HCT116 (cell line): ENCODE results near the gene ESCO1. TPM values are rescaled to one million over a fixed set of nuclear protein-coding genes. Genes with fewer than 3 reads are reported as not detected.

Experiments used
- ATAC-seq: fragments of 200-7000 bp; cut with Tn5 transposase; 2 replicates; pipeline ENCODE4 v1.9.1; 2020; ENCODE audit warnings: mild to moderate bottlenecking, moderate library complexity
- BruUV-seq: library from RNA; stranded (reverse); fragments of 400-500 nt; replicated peaks from 2 replicates; lab custom pipeline; 2021; lab: Mats Ljungman, UMichigan
- CTCF ChIA-PET: fragments of 300-600 bp; sonication (Branson Sonifier 250); formaldehyde crosslinking; loops from one replicate; lab custom pipeline; 2021; ENCODE audit warnings: antibody characterized with exemption; lab: Charles Lee
- POLR2A ChIA-PET: fragments of 300-600, 350-600 bp; sonication (Branson Sonifier 250); formaldehyde crosslinking; loops from one replicate; lab custom pipeline; 2021; ENCODE audit warnings: antibody characterized with exemption; lab: Charles Lee
- RAD21 ChIA-PET, 2 experiments: fragments of 300-600 bp; sonication (Branson Sonifier 250); formaldehyde crosslinking; loops; one replicate each; lab custom pipeline; 2023; ENCODE audit warnings: low total read pairs in 2 of 2; ENCODE audit not compliant: uncharacterized antibody in 2 of 2, unreplicated experiment in 2 of 2, low non-redundant PET in 1 of 2; lab: Charles Lee
- DNase-seq: peaks from one replicate; pipeline ENCODE4 v3.0.0-alpha.2; 2010; ENCODE audit warnings: low read depth, low spot score
- H2AFZ ChIP-seq: fragments of 200-600 bp; shearing (Covaris generic), sonication (generic); 2 replicates; pipeline ENCODE4 v1.6.1; 2017; ENCODE audit warnings: low read depth, mixed run types, mixed read lengths, antibody characterized with exemption, low read length; ENCODE audit not compliant: poor library complexity, severe bottlenecking
- H3K27ac ChIP-seq: 2 replicates; pipeline ENCODE4 v1.5.1; 2012; ENCODE audit warnings: low read depth, low read length
- H3K27me3 ChIP-seq: fragments of 200-600 bp; sonication (generic); 2 replicates; pipeline ENCODE4 v1.6.1; 2016; ENCODE audit warnings: mixed run types, low read length, mixed read lengths; ENCODE audit not compliant: insufficient read depth
- H3K36me3 ChIP-seq, 2 experiments: fragments of 200-500 bp in 1 of 2; fragments of 200-600 bp in 1 of 2; sonication (Bioruptor generic) in 1 of 2; sonication (generic) in 1 of 2; 2 replicates each; pipeline versions ENCODE4 v1.5.1 to v1.6.1; 2014 to 2016; ENCODE audit warnings: low read length in 2 of 2, inconsistent platforms in 1 of 2, mixed read lengths in 1 of 2, mixed run types in 1 of 2; ENCODE audit not compliant: insufficient read depth in 2 of 2, control insufficient read depth in 1 of 2
- H3K4me1 ChIP-seq, 2 experiments: fragments of 200-600 bp in 1 of 2; sonication (generic) in 1 of 2; 2 replicates each; pipeline versions ENCODE4 v1.5.1 to v1.6.1; 2012 to 2017; ENCODE audit warnings: low read length in 2 of 2, inconsistent platforms in 1 of 2, mild to moderate bottlenecking in 1 of 2, mixed read lengths in 1 of 2, mixed run types in 1 of 2, moderate library complexity in 1 of 2; ENCODE audit not compliant: insufficient read depth in 2 of 2, control insufficient read depth in 1 of 2
- H3K4me2 ChIP-seq: fragments of 200-600 bp; sonication (generic); 2 replicates; pipeline ENCODE4 v1.6.1; 2017; ENCODE audit warnings: mixed run types, low read length, mixed read lengths
- H3K4me3 ChIP-seq, 2 experiments: fragments of 200-600 bp in 1 of 2; sonication (generic) in 1 of 2; replicated peaks in 1 of 2; 2 replicates each; pipeline ENCODE4 v1.5.1; 2011 to 2016; ENCODE audit warnings: low read length in 2 of 2, control low read depth in 1 of 2, low read depth in 1 of 2, mild to moderate bottlenecking in 1 of 2, mixed read lengths in 1 of 2, mixed run types in 1 of 2
- H3K79me2 ChIP-seq: fragments of 200-600 bp; sonication (generic); 2 replicates; pipeline ENCODE4 v1.6.1; 2017; ENCODE audit warnings: mild to moderate bottlenecking, mixed run types, low read length, moderate library complexity, mixed read lengths; ENCODE audit not compliant: insufficient read depth
- H3K9ac ChIP-seq: fragments of 200-600 bp; sonication (generic); 2 replicates; pipeline ENCODE4 v1.6.1; 2016; ENCODE audit warnings: low read length, mixed read lengths
- H3K9me2 ChIP-seq: fragments of 200-600 bp; sonication (generic), shearing (Covaris generic); 2 replicates; pipeline ENCODE4 v1.6.1; 2017; ENCODE audit warnings: mixed run types, mild to moderate bottlenecking, moderate library complexity; ENCODE audit not compliant: insufficient read depth
- H3K9me3 ChIP-seq, 2 experiments: fragments of 200-500 bp in 1 of 2; fragments of 200-600 bp in 1 of 2; sonication (Bioruptor generic) in 1 of 2; sonication (generic) in 1 of 2; 2 replicates each; pipeline ENCODE4 v1.6.1; 2014 to 2017; ENCODE audit warnings: low read length in 2 of 2, mixed read lengths in 2 of 2, inconsistent platforms in 1 of 2, low read depth in 1 of 2, mild to moderate bottlenecking in 1 of 2, mixed run types in 1 of 2, moderate library complexity in 1 of 2; ENCODE audit not compliant: control insufficient read depth in 1 of 2, insufficient read depth in 1 of 2
- H4K20me1 ChIP-seq: fragments of 200-600 bp; sonication (generic), shearing (Covaris generic); 2 replicates; pipeline ENCODE4 v1.6.1; 2017; ENCODE audit warnings: mixed run types, mild to moderate bottlenecking, moderate library complexity; ENCODE audit not compliant: insufficient read depth
- ATF3 ChIP-seq: IDR thresholded peaks from 2 replicates; pipeline ENCODE4 v1.6.1; 2012
- CBX3 ChIP-seq: IDR thresholded peaks from 2 replicates; pipeline ENCODE4 v1.6.1; 2012; ENCODE audit warnings: low read depth
- CEBPB ChIP-seq: IDR thresholded peaks from 2 replicates; pipeline ENCODE4 v1.6.1; 2012; ENCODE audit warnings: low read depth
- EGR1 ChIP-seq: IDR thresholded peaks from 2 replicates; pipeline ENCODE4 v1.6.1; 2012; ENCODE audit warnings: low read depth
- EZH2 ChIP-seq: fragments of 200-600 bp; sonication (generic); IDR thresholded peaks from 2 replicates; pipeline ENCODE4 v1.6.1; 2017; ENCODE audit warnings: antibody characterized with exemption, mixed run types
- EZH2phosphoT487 ChIP-seq: fragments of 200-600 bp; IDR thresholded peaks from 2 replicates; pipeline ENCODE4 v1.6.1; 2018; ENCODE audit warnings: antibody characterized with exemption, borderline replicate concordance
- FOSL1 ChIP-seq: IDR thresholded peaks from 2 replicates; pipeline ENCODE4 v1.6.1; 2012; ENCODE audit warnings: low read depth
- JUND ChIP-seq: IDR thresholded peaks from 2 replicates; pipeline ENCODE4 v1.6.1; 2012
- MAX ChIP-seq: IDR thresholded peaks from 2 replicates; pipeline ENCODE4 v1.6.1; 2012
- POLR2A ChIP-seq: IDR thresholded peaks from 2 replicates; pipeline ENCODE4 v1.7.0; 2011; ENCODE audit warnings: borderline replicate concordance; ENCODE audit not compliant: insufficient read depth, insufficient read length; ENCODE audit errors: extremely low read depth
- POLR2AphosphoS5 ChIP-seq: IDR thresholded peaks from 2 replicates; pipeline ENCODE4 v1.6.1; 2011; ENCODE audit warnings: mild to moderate bottlenecking, low read depth, low read length, moderate library complexity
- RAD21 ChIP-seq: IDR thresholded peaks from 2 replicates; pipeline ENCODE4 v1.6.1; 2012; ENCODE audit warnings: low read depth, mild to moderate bottlenecking
- REST ChIP-seq: IDR thresholded peaks from 2 replicates; pipeline ENCODE4 v1.6.1; 2012; ENCODE audit warnings: low read depth
- SP1 ChIP-seq: IDR thresholded peaks from 2 replicates; pipeline ENCODE4 v1.6.1; 2012; ENCODE audit warnings: low read depth
- YY1 ChIP-seq: IDR thresholded peaks from 2 replicates; pipeline ENCODE4 v1.6.1; 2011; ENCODE audit warnings: low read length, low read depth, moderate library complexity, mild to moderate bottlenecking; ENCODE audit not compliant: insufficient replicate concordance; ENCODE audit errors: extremely low read depth
- ZFX ChIP-seq: fragments of 450-650 bp; IDR thresholded peaks from 2 replicates; pipeline ENCODE4 v1.6.1; 2017
- intact Hi-C: fragments of 100-400 bp; cut with micrococcal nuclease; formaldehyde crosslinking; loops from 2 replicates; pipeline ENCODE4 v1.10.0; 2022
- total RNA-seq: library from RNA; stranded (reverse); gene quantifications from one replicate; pipeline ENCODE4 v1.2.1, GENCODE V29; 2021; ENCODE audit not compliant: unreplicated experiment

Gene ESCO1
- total RNA-seq, 1 experiment from 2014 or later, result 19.6 TPM

- ChIA-PET RAD21 (no interaction called here), POLR2A (no interaction called here), CTCF (no interaction called here)
- BruUV-seq, result no TSS peak
- H3K36me3 ChIP-seq, result no peaks in the 10 kb centered on the region
- H4K20me1 ChIP-seq, result no peaks in the 10 kb centered on the region
- H3K4me2 ChIP-seq, result no peak overlapping the region
- intact Hi-C loops, result no loop called here
- ATAC-seq (no peak), DNase-seq (no peak)
- H3K79me2 ChIP-seq, result peaks cover 1% of the 10 kb centered on the region
- no peaks in the 10 kb centered on the region for H3K9me3 ChIP-seq
- peaks cover 3 to 7% of the 10 kb centered on the region in 2 experiments; a peak in 2 of 4 replicates for H3K4me1 ChIP-seq
- H3K4me3 ChIP-seq, result no peak overlapping the region
- TF ChIP-seq CEBPB (no peak), ZFX (no peak)
- no peaks in the 10 kb centered on the region for H3K9me2 ChIP-seq
- no peak overlapping the region for H3K9ac ChIP-seq
- H3K27ac ChIP-seq, result no peak overlapping the region
- no peaks in the 10 kb centered on the region for H3K27me3 ChIP-seq
- no peak overlapping the region for H2AFZ ChIP-seq
Measured at GRCh38 chr18:21605213-21605612, 4.7 kb upstream of the ESCO1 start.

GRCh38 chr18:21604671-21605070 lies 4.2 kb upstream of the ESCO1 start:
- Histone ChIP-seq H3K4me2 (no peak overlapping the region), H2AFZ (no peak overlapping the region), H3K9ac (no peak overlapping the region), H3K36me3 (no peaks in the 10 kb centered on the region), H4K20me1 (no peaks in the 10 kb centered on the region), H3K4me1 (peaks cover 3 to 7% of the 10 kb centered on the region in 2 experiments; a peak in 2 of 4 replicates), H3K9me2 (no peaks in the 10 kb centered on the region), H3K27ac (no peak overlapping the region), H3K4me3 (no peak overlapping the region), H3K79me2 (peaks cover 7% of the 10 kb centered on the region), H3K9me3 (no peaks in the 10 kb centered on the region), H3K27me3 (no peaks in the 10 kb centered on the region)
- POLR2A ChIA-PET, result no interaction called here
- no TSS peak for BruUV-seq
- RAD21 ChIA-PET, result no interaction called here
- DNase-seq (no peak), ATAC-seq (no peak)
- intact Hi-C loops, result loop anchor here (5.0 kb wide), 1 partner anchor 407 kb away; no protein-coding TSS in a partner anchor
- no peak for TF ChIP-seq EZH2phosphoT487
- TF ChIP-seq RAD21, result no peak
- no peak for TF ChIP-seq EZH2
- no peak for TF ChIP-seq SP1
- no peak for TF ChIP-seq POLR2A
- TF ChIP-seq ZFX, result no peak
- TF ChIP-seq JUND, result no peak
- no peak for TF ChIP-seq CEBPB
- no peak for TF ChIP-seq POLR2AphosphoS5
- no peak for TF ChIP-seq EGR1
- TF ChIP-seq ATF3, result no peak
- no peak for TF ChIP-seq REST
- no peak for TF ChIP-seq CBX3
- TF ChIP-seq FOSL1, result no peak
- no peak for TF ChIP-seq MAX
- no peak for TF ChIP-seq YY1
- CTCF ChIA-PET, result no interaction called here
